ENCODE results near the gene CAP1.
"Not testable (repeated sequence)": the region's sequence is repeated elsewhere in the genome, so short reads cannot be mapped to it uniquely, and the experiment has no call there.

- TF ChIP-seq POLR2AphosphoS5 (IDR thresholded peaks at IDR 0.05); CTCF (IDR thresholded peaks at IDR 0.05; ENCODE audit: poor library complexity, severe bottlenecking); EZH2 (IDR thresholded peaks at IDR 0.05; ENCODE audit: borderline replicate concordance, insufficient read depth, low read length, poor library complexity, severe bottlenecking); RAD21 (conservative IDR thresholded peaks at IDR 0.05); MXI1 (conservative IDR thresholded peaks at IDR 0.05; ENCODE audit: poor library complexity, severe bottlenecking); EP300 (conservative IDR thresholded peaks at IDR 0.05; ENCODE audit: poor library complexity, severe bottlenecking): not testable (repeated sequence)
These were observed 33.0 kb upstream of the CAP1 start for GRCh38 chr1:40007481-40008034.

All from neural cell (in vitro differentiated cells).